Measurements from ENCODE around the gene ZNF470. TPM values are rescaled to one million over a fixed set of nuclear protein-coding genes. Genes with fewer than 3 reads are reported as not detected.

The ZNF470 gene
- total RNA-seq, 2 donors from 2014 or later = 1.8 to 2.5 TPM

GRCh38 chr19:56608274-56608964, 41.2 kb downstream of the ZNF470 start:
- Histone ChIP-seq H3K9me3 (peaks cover 5% of the 10 kb centered on the region), H3K4me3 (no peak overlapping the region), H3K27me3 (no peaks in the 10 kb centered on the region), H3K9ac (ENCODE audit: low read depth in 2 of 2, low read length in 2 of 2) (no peak overlapping the region), H3K36me3 (no peaks in the 10 kb centered on the region), H3K4me1 (no peaks in the 10 kb centered on the region), H3K27ac (no peak overlapping the region)
- TF ChIP-seq, protein P1, sequence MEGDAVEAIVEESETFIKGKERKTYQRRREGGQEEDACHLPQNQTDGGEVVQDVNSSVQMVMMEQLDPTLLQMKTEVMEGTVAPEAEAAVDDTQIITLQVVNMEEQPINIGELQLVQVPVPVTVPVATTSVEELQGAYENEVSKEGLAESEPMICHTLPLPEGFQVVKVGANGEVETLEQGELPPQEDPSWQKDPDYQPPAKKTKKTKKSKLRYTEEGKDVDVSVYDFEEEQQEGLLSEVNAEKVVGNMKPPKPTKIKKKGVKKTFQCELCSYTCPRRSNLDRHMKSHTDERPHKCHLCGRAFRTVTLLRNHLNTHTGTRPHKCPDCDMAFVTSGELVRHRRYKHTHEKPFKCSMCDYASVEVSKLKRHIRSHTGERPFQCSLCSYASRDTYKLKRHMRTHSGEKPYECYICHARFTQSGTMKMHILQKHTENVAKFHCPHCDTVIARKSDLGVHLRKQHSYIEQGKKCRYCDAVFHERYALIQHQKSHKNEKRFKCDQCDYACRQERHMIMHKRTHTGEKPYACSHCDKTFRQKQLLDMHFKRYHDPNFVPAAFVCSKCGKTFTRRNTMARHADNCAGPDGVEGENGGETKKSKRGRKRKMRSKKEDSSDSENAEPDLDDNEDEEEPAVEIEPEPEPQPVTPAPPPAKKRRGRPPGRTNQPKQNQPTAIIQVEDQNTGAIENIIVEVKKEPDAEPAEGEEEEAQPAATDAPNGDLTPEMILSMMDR (IDR thresholded peaks at IDR 0.05) = no peak
- DNase-seq = no peak
- intact Hi-C loops (cut with DNase I) = no loop called here

GRCh38 chr19:56611288-56611687, 44.0 kb downstream of the ZNF470 start:
- no peaks in the 10 kb centered on the region for H3K27me3 ChIP-seq
- TF ChIP-seq, protein P1 (IDR thresholded peaks at IDR 0.05) = no peak
- no peak overlapping the region for H3K27ac ChIP-seq
- H3K9me3 ChIP-seq = peaks cover 7% of the 10 kb centered on the region
- no peak overlapping the region for H3K4me3 ChIP-seq
- no peak overlapping the region for H3K9ac ChIP-seq (ENCODE audit: low read depth in 2 of 2, low read length in 2 of 2)
- intact Hi-C loops (cut with DNase I) = no loop called here
- no peak for DNase-seq
- H3K4me1 ChIP-seq = no peaks in the 10 kb centered on the region
- H3K36me3 ChIP-seq = no peaks in the 10 kb centered on the region

DNA sequence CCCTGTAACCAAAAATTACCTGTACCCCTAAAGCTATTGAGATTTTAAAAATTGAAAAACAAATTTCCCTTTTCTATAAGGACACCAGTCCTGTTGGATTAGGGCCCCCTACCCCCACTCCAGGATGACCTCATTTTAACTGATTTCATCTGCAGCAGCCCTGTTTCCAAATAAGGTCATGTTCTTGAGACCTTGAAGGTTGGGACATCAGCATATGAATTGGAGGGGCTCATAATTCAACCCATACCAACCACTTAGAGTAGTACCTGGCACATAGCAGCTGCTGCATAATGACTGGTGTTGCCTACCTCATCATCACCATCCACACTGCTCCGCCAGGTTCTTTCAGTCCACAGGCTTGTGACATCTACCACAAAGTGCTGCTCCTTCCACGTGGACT, 45.5 kb downstream of the ZNF470 start:
- Histone ChIP-seq H3K4me1 (no peaks in the 10 kb centered on the region), H3K27me3 (no peaks in the 10 kb centered on the region), H3K9ac (ENCODE audit: low read depth in 2 of 2, low read length in 2 of 2) (no peak overlapping the region), H3K9me3 (peaks cover 9% of the 10 kb centered on the region), H3K36me3 (no peaks in the 10 kb centered on the region), H3K27ac (no peak overlapping the region), H3K4me3 (no peak overlapping the region)
- intact Hi-C loops (cut with DNase I) = no loop called here
- no peak for DNase-seq
- TF ChIP-seq, protein P1 (IDR thresholded peaks at IDR 0.05) = no peak

- DNase-seq = no peak
- no peaks in the 10 kb centered on the region for H3K27me3 ChIP-seq
- no peaks in the 10 kb centered on the region for H3K4me1 ChIP-seq
- intact Hi-C loops (cut with DNase I) = no loop called here
- H3K9me3 ChIP-seq = peaks cover 9% of the 10 kb centered on the region
- H3K9ac ChIP-seq (ENCODE audit: low read depth in 2 of 2, low read length in 2 of 2) = no peak overlapping the region
- TF ChIP-seq, protein P1 (IDR thresholded peaks at IDR 0.05) = no peak
- H3K27ac ChIP-seq = no peak overlapping the region
- no peaks in the 10 kb centered on the region for H3K36me3 ChIP-seq
- no peak overlapping the region for H3K4me3 ChIP-seq
Observed at GRCh38 chr19:56613639-56614038, 46.4 kb downstream of the ZNF470 start.

GRCh38 chr19:56617531-56617930, 50.3 kb downstream of the ZNF470 start:
- DNase-seq = no peak
- no peak overlapping the region for H3K27ac ChIP-seq
- no peaks in the 10 kb centered on the region for H3K36me3 ChIP-seq
- H3K9ac ChIP-seq (ENCODE audit: low read depth in 2 of 2, low read length in 2 of 2) = no peak overlapping the region
- H3K9me3 ChIP-seq = peaks cover 9% of the 10 kb centered on the region
- no peaks in the 10 kb centered on the region for H3K27me3 ChIP-seq
- TF ChIP-seq, protein P1 (IDR thresholded peaks at IDR 0.05) = no peak
- no peak overlapping the region for H3K4me3 ChIP-seq
- intact Hi-C loops (cut with DNase I) = no loop called here
- no peaks in the 10 kb centered on the region for H3K4me1 ChIP-seq
